Neural progenitor cell (in vitro differentiated cells): ENCODE measurements around the gene CAMK1D.

Source experiments
- CTCF ChIP-seq: fragments of 200-600 bp; sonication (generic); IDR thresholded peaks from 2 replicates; pipeline ENCODE4 v1.5.1; 2017; ENCODE audit warnings: antibody characterized with exemption, mild to moderate bottlenecking
- EZH2phosphoT487 ChIP-seq: fragments of 200-600 bp; sonication (generic); IDR thresholded peaks from 2 replicates; pipeline ENCODE4 v1.6.1; 2017; ENCODE audit warnings: antibody characterized with exemption

GRCh38 chr10:12631787-12632562, 282.6 kb downstream of the CAMK1D start:
- TF ChIP-seq CTCF: no peak
- TF ChIP-seq EZH2phosphoT487: no peak
